Sigmoid colon (tissue), 4 donors: ENCODE data around the gene TPCN2.

Experiments
- CTCF ChIP-seq, 4 experiments: fragments of 450-650 bp in 3 of 4; fragments of 200-600 bp in 1 of 4; IDR thresholded peaks; one replicate each; pipeline ENCODE4 v1.5.1; 2016 to 2019; ENCODE audit warnings: antibody characterized with exemption in 4 of 4, mild to moderate bottlenecking in 3 of 4, moderate library complexity in 2 of 4
- EP300 ChIP-seq, 4 donors: sonication (generic); formaldehyde crosslinking; IDR thresholded peaks; one replicate each; pipeline ENCODE4 v1.6.1; 2017; ENCODE audit warnings: antibody characterized with exemption in 4 of 4
- POLR2A ChIP-seq, 2 donors: fragments of 450-650 bp; IDR thresholded peaks; one replicate each; pipeline ENCODE4 v1.6.1; 2016; ENCODE audit warnings: antibody characterized with exemption in 2 of 2, mild to moderate bottlenecking in 2 of 2, moderate library complexity in 2 of 2
- POLR2AphosphoS5 ChIP-seq, 4 donors: sonication (generic); formaldehyde crosslinking; IDR thresholded peaks; one replicate each; pipeline ENCODE4 v1.6.1; 2017; ENCODE audit warnings: antibody characterized with exemption in 4 of 4

DNA sequence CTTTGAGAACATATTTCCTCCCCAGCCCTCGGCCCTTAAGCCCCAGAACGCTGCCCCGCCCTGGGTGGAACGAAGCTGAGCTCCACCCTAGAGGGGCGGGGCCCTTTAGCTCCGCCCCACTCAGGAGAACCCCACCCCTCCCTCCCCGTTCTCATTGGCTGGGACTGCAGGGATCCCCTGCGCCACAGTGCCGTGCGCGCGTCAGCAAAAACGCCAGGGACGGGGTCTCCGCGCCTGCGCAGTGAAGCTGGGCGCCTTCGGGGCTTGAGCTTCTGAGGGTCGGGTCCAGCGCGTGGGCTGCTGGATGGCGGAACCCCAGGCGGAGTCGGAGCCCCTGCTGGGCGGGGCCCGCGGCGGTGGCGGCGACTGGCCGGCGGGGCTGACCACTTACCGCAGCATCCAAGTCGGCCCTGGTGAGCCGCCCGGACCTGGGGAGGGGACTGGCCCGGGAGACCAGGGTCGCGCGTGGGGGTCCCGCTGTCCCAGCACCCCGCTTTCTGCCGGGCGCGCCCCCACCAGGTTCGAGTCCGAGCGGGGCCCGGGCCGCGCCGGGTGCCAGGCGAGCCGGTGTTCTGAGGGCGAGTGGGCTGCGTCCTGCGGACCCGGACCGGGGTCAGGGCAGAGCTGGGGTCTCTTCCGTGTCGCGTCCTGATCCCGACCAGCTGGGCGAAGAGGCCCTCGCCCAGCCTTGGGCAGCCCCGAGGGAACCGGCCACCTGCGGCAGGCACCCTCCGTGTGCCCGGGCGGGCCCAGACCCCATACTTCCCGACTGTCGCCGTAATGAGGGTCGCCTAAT lies at the start of gene TPCN2:
- TF ChIP-seq CTCF (IDR thresholded peaks at IDR 0.05) (no peak), POLR2A (IDR thresholded peaks at IDR 0.05) (peak; percentile 59 to 87), EP300 (IDR thresholded peaks at IDR 0.05) (peak in 1 of 4 donors; percentile 73), POLR2AphosphoS5 (IDR thresholded peaks at IDR 0.05) (peak; percentile 96 to 98 (median 97))
